GM12872 (cell line): ENCODE measurements around the gene TACR2.

Source experiments
- TF ChIP-seq, protein P1 (sequence below): IDR thresholded peaks from 3 replicates; pipeline ENCODE4 v1.5.1; 2011; ENCODE audit warnings: low read depth, mild to moderate bottlenecking, low read length, moderate library complexity; ENCODE audit not compliant: insufficient read depth

TACR2 gene

DNA sequence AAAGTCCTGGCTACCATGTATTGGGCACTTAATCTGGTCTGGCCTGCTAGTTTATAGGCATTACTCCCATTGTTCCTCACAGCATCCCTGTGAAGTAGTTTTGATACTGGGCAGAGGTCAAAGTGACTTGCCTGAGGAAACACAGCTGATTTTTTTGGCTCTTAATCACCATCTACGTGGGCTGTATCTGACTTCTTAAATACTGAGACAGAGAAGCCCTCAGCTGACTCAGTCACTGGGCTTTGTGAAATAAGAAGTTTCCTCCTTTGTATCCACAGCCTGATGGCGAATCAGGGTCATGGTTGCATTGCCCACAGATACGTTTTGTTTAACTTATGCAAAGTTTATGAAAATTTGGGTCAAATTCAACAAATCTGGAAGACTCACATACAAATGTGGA lies 13.2 kb downstream of the TACR2 start:
- TF ChIP-seq, protein P1, sequence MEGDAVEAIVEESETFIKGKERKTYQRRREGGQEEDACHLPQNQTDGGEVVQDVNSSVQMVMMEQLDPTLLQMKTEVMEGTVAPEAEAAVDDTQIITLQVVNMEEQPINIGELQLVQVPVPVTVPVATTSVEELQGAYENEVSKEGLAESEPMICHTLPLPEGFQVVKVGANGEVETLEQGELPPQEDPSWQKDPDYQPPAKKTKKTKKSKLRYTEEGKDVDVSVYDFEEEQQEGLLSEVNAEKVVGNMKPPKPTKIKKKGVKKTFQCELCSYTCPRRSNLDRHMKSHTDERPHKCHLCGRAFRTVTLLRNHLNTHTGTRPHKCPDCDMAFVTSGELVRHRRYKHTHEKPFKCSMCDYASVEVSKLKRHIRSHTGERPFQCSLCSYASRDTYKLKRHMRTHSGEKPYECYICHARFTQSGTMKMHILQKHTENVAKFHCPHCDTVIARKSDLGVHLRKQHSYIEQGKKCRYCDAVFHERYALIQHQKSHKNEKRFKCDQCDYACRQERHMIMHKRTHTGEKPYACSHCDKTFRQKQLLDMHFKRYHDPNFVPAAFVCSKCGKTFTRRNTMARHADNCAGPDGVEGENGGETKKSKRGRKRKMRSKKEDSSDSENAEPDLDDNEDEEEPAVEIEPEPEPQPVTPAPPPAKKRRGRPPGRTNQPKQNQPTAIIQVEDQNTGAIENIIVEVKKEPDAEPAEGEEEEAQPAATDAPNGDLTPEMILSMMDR: no peak

DNA sequence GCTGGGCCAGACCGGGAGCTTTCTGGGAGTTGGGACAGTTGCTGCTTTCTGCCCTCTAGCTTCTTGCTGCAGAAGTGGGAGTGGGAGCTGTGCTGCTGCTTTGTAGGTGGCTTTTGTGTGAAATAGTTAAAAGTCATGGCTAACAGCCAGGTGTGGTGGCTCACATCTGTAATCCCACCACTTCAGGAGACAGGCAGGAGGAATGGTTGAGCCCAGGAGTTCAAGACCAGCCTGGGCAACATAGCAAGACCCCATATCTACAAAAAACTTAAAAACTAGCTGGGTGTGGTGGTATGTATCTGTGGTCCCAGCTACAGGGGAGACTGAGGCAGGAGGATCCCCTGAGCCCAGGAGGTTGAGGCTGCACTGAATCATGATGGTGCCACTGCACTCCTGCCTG lies 13.7 kb downstream of the TACR2 start:
- TF ChIP-seq, protein P1: no peak

DNA sequence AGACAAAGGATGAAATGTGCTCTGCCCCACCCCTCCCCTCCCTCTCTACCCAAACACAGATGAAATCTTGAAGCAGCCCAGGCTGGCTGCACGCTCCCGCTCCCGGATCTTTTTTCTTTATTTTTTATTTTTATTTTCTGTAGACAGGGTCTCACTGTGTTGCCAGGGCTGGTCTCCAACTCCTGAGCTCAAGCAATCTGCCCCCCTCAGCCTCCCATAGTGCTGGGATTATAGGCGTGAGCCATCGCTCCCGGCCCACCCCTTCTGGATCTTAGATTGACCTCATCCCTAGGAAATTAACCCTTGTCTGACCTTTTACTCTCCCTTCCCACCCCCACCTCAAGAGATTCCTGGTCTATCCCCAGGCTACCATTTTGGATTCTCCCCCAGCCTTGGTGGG lies 14.3 kb downstream of the TACR2 start:
- TF ChIP-seq, protein P1: no peak

- TF ChIP-seq, protein P1: no peak
These were observed 15.3 kb downstream of the TACR2 start for GRCh38 chr10:69401416-69401815.

- TF ChIP-seq, protein P1: no peak
These were observed 15.8 kb downstream of the TACR2 start for GRCh38 chr10:69400936-69401335.

- TF ChIP-seq, protein P1: no peak
These were observed 18.3 kb downstream of the TACR2 start for GRCh38 chr10:69398466-69398865.

- TF ChIP-seq, protein P1: no peak
These were observed 18.7 kb downstream of the TACR2 start for GRCh38 chr10:69397972-69398371.

GRCh38 chr10:69394020-69394419 lies 22.7 kb downstream of the TACR2 start:
- TF ChIP-seq, protein P1: no peak
